HFFc6 (cell line): ENCODE measurements around the gene COTL1. TPM values are rescaled to one million over a fixed set of nuclear protein-coding genes. Genes with fewer than 3 reads are reported as not detected.
A peak's percentile ranks its signal among the peaks of the same experiment; 100 is the strongest.

Source experiments
- DNase-seq: peaks from one replicate; pipeline ENCODE4 v3.0.0-alpha.2; 2018
- H3K27ac Mint-ChIP-seq: 2 replicates; pipeline ENCODE4 v1.8.0; 2020; ENCODE audit warnings: mild to moderate bottlenecking, mixed read lengths
- H3K27me3 Mint-ChIP-seq: 2 replicates; pipeline ENCODE4 v1.8.0; 2021; ENCODE audit warnings: mild to moderate bottlenecking, moderate library complexity, mixed read lengths; ENCODE audit not compliant: insufficient read depth
- H3K36me3 Mint-ChIP-seq: 2 replicates; pipeline ENCODE4 v1.8.0; 2021; ENCODE audit warnings: low read depth, mixed read lengths
- H3K4me1 Mint-ChIP-seq: 2 replicates; pipeline ENCODE4 v1.8.0; 2020; ENCODE audit warnings: low read depth, mixed read lengths
- H3K4me3 Mint-ChIP-seq: 2 replicates; pipeline ENCODE4 v1.8.0; 2020; ENCODE audit warnings: mild to moderate bottlenecking, moderate library complexity, mixed read lengths
- H3K9me3 Mint-ChIP-seq: 2 replicates; pipeline ENCODE4 v1.8.0; 2020; ENCODE audit warnings: mild to moderate bottlenecking, mixed read lengths
- total RNA-seq, 6 experiments: library from RNA; stranded (reverse); fragmentation: NEBNext Ultra II Directional; extraction: Animal tissue kit (Norgen Biotek cat#: 25700); gene quantifications; 2 replicates in 1 of 6; 3 replicates in 5 of 6; pipeline ENCODE4 v1.2.3, GENCODE V29; 2021
- TF ChIP-seq, protein P1 (sequence below): fragments of 200-600 bp; sonication (generic); IDR thresholded peaks from 2 replicates; pipeline ENCODE4 v1.5.0; 2021; ENCODE audit warnings: antibody characterized with exemption, mild to moderate bottlenecking

The COTL1 gene
- total RNA-seq, 6 experiments from 2014 or later, result 580 to 681 (median 632) TPM

DNA sequence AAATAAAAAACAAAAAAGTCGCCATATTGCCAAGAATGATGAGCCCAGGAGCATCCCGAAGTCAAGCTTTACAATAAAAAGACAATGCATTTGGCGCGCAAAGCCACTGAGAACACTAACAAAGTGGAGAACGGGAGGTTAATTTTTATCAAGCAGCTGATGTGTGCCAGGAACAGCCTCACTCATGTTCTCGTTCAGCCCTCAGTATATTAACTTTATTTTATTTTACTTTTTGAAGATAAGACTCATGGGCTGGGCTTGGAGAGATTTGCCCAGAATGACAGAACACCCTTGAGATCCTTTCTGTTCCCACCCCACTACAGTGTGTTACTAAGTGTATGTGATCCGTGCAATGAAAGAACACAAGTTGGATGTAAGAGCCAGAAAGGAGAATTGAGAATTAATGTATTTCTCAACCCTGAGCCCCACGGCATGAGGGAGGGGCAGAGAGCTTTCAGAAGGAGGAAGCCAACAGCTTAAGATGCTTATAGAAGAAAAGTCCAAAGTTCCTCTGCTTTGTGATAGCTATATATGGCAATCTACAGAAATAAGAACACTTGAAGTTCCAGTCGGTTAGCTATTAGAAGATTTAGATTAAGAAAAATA, 48.4 kb downstream of the COTL1 start:
- TF ChIP-seq, protein P1, sequence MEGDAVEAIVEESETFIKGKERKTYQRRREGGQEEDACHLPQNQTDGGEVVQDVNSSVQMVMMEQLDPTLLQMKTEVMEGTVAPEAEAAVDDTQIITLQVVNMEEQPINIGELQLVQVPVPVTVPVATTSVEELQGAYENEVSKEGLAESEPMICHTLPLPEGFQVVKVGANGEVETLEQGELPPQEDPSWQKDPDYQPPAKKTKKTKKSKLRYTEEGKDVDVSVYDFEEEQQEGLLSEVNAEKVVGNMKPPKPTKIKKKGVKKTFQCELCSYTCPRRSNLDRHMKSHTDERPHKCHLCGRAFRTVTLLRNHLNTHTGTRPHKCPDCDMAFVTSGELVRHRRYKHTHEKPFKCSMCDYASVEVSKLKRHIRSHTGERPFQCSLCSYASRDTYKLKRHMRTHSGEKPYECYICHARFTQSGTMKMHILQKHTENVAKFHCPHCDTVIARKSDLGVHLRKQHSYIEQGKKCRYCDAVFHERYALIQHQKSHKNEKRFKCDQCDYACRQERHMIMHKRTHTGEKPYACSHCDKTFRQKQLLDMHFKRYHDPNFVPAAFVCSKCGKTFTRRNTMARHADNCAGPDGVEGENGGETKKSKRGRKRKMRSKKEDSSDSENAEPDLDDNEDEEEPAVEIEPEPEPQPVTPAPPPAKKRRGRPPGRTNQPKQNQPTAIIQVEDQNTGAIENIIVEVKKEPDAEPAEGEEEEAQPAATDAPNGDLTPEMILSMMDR, result no peak
- H3K9me3 Mint-ChIP-seq, result peaks cover 20% of the 10 kb centered on the region
- H3K27me3 Mint-ChIP-seq, result peaks cover 17% of the 10 kb centered on the region
- H3K4me3 Mint-ChIP-seq, result no peak overlapping the region
- H3K36me3 Mint-ChIP-seq, result peaks cover 86% of the 10 kb centered on the region
- H3K4me1 Mint-ChIP-seq, result peaks cover 19% of the 10 kb centered on the region
- H3K27ac Mint-ChIP-seq, result no peak overlapping the region
- DNase-seq, result no peak

DNA sequence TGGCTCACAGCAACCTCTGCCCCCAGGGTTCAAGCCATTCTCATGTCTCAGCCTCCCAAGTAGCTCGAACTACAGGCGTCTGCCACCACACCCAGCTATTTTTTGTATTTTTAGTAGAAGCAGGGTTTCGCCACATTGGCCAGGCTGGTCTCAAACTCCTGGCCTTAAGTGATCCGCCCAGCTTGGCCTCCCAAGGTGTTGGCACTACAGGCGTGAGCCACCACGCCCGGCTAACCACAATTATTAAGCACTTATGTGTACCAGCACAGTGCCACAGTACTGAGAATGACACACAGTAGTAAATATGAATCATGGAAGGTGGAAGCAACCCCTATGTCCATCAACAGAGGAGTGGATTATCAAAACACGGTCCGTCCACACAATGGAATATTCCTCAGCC, 49.8 kb downstream of the COTL1 start:
- Mint-ChIP-seq H3K9me3 (peaks cover 20% of the 10 kb centered on the region), H3K4me1 (peaks cover 19% of the 10 kb centered on the region), H3K27ac (no peak overlapping the region; the same call in 1 of the 2 replicates), H3K4me3 (no peak overlapping the region), H3K27me3 (peaks cover 16% of the 10 kb centered on the region), H3K36me3 (peaks cover 77% of the 10 kb centered on the region)
- TF ChIP-seq, protein P1, result no peak
- DNase-seq, result no peak

DNA sequence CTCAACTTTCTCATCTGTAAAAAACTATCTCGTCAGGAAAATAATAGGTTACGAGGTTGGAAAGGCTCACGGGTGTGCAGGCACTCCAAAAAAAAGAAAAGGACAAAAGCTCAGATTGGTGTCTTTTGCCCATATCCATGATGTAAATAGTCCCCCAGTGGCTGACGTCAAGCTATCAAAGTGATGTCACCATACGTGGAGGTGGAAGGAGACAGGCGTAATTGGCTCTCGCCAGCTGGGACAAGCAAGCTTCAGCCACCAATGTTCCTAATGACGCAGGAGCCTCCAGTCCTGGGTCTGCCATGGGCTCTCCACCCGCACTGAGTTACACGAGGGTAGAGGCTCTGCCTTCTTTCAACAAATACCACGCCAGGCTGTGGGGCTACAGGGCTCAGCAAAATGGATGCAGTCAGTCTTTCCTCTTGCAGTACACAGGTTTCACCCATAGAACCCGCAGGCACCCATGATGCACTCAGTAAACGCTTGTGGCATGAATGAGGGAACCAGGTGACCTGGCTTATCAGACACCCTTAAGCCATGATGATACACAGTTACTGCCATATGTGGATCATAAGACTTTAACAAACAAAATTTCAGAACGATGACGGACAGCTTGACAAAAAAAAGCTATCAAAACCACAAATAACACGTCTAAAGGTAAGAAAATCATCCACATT, 50.5 kb downstream of the COTL1 start:
- peaks cover 71% of the 10 kb centered on the region for H3K36me3 Mint-ChIP-seq
- peaks cover 19% of the 10 kb centered on the region for H3K4me1 Mint-ChIP-seq
- H3K27me3 Mint-ChIP-seq, result peaks cover 16% of the 10 kb centered on the region
- H3K9me3 Mint-ChIP-seq, result peaks cover 17% of the 10 kb centered on the region
- H3K4me3 Mint-ChIP-seq, result no peak overlapping the region
- DNase-seq, result no peak
- TF ChIP-seq, protein P1, result no peak
- H3K27ac Mint-ChIP-seq, result peak overlapping the region; percentile 33; the same call in 1 of the 2 replicates

DNA sequence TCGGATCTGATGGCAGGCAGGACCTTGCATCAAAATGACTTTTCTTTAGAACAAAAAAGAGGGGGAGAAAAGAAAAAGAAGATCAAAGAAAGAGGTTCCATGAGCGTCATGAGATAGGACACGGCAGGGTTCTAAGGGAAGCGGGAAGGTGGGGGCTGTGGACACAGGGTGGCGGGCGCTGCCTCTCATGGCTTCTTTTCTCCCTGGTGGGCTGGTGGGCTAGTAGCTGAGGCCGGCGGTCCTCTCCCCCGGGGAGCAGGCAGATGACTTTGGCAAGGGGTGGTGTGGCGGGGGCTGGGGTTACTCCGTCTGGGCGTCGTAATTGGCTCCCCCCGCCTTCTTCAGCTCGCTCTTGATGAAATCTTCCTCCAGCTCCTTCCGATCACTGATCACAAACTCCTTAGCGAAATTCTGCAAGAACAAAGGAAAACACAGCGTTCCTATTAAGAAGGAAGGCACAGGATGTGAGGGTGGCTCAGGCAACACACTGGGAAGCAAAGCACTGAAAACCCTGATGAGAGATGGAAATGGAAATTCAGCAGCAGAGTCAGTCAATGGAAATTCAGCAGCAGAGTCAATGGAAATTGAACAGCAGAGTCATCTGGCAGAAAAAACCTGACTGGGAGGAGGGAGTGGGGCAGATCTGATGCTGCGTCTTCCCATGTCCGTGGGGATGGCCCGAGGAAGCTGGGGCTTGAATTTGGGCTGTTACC, 51.2 kb downstream of the COTL1 start:
- H3K27me3 Mint-ChIP-seq, result peaks cover 16% of the 10 kb centered on the region

More for the DNA sequence above, 51.2 kb downstream of the COTL1 start:
- H3K9me3 Mint-ChIP-seq, result peaks cover 16% of the 10 kb centered on the region
- peak overlapping the region; percentile 29; the same call in 1 of the 2 replicates for H3K27ac Mint-ChIP-seq
- TF ChIP-seq, protein P1, result no peak
- no peak for DNase-seq
- peaks cover 19% of the 10 kb centered on the region for H3K4me1 Mint-ChIP-seq
- peaks cover 67% of the 10 kb centered on the region for H3K36me3 Mint-ChIP-seq
- no peak overlapping the region for H3K4me3 Mint-ChIP-seq
